NOMO-1 (cell line): ENCODE data around the gene EIF5A2.
"Not testable (repeated sequence)": the region's sequence is repeated elsewhere in the genome, so short reads cannot be mapped to it uniquely, and the experiment has no call there.

ENCODE experiments used
- DNase-seq, 2 experiments: peaks; one replicate each; lab custom pipeline; 2025; ENCODE audit not compliant: unreplicated experiment in 2 of 2; lab: John Stamatoyannopoulos, UW

EIF5A2 gene

DNA sequence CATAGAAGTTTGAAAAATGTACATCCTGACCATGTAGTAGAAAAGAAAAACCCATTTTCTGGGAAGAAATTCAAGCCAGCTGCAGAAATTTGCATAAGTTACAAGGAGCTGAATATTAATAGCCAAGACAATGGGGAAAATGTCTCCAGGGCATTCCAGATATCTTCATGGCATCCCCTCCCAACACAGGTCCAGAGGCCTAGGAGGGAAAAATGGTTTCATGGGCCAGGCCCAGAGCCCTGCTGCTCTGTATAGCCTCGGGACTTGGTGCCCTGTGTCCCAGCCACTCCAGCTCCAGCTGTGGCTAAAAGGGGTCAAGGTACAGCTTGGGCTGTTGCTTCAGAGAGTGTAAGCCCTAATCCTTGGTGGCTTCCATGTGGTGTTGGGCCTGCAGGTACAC, 11.2 kb downstream of the EIF5A2 start:
- DNase-seq: not testable (repeated sequence)

DNA sequence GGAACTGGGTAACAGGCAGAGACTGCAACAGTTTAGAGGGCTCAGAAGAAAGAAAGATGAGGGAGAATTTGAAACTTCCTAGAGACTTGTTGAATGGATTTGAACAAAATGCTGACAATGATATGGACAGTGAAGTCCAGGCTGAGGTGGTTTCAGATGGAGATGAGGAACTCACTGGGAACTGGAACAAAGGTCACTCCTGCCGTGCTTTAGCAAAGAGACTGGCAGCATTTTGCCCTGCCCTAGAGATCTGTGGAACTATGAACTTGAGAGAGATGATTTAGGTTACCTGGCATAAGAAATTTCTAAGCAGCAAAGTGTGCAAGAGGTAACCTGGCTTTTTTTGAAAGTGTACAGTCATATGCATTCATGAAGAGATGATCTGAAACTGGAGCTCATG, 11.7 kb downstream of the EIF5A2 start:
- no peak for DNase-seq

DNA sequence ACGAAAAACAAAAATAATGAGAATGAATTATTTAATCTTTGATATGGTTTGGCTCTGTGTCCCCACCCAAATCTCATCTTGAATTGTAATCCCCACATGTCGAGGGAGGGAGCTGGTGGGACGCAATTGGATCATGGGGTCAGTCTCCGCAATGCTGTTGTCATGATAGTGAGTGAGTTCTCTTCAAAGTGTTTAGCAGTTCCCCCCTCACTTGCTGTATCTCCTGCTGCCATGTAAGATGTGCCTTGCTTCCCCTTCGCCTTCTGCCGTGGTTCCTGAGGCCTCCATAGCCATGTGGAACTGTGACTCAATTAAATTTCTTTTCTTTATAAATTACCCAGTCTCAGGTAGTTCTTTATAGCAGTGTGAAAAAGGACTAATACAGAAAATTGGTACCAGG, 12.1 kb downstream of the EIF5A2 start:
- not testable (repeated sequence) for DNase-seq

DNA sequence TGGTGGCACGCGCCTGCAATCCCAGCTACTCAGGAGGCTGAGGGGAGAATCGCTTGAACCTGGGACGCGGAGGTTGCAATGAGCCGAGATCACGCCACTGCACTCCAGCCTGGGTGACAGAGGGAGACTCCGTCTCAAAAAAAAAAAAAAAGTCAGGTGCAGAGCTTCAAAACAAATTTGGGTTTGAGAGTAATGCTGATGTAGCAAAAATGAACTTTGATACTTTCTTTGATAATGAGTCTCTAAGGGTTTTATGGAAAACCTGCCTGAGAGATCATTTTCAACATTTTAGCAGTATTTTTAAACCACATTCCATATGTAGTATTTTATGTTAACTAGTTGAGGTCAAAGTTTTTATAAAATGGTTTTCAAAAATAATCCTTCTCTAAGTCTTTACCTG, 14.5 kb downstream of the EIF5A2 start:
- DNase-seq: no peak

DNA sequence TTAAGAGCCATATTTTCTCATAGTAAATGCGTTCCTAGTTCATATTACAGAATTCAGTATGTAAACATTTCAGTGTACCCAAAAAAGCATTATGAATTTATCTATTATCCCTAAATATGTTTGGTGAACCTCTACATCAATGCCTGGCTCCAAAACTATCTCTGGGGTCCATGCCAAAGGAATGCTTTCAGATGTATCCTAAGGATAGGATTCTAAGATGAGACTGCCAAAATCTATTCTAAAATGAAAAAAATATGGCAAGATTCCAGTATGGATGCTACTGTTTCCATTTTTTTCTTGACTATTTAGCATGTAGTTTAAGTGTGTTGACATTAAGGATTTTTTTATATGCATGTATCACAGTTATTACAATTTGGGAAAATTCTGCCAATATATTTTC, 18.8 kb downstream of the EIF5A2 start:
- DNase-seq: no peak

DNA sequence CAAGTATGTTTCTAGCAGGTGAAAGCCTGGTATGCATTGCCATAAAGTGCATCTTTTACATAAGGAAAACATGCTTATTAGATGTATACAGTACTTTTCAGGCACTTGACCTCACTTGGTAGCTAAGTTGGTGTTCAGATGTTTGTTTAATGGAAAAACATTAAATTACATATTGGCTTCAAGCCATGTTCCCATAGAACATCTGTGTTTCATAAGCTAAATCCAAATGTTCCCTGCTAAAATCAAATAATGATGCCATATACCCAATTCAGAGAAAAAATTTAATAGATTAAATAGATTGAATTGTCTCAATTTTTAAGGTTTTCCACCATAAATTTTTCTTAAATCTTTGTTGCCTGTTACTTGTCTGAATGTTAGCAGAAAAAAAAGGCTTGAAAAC, 19.3 kb downstream of the EIF5A2 start:
- no peak for DNase-seq

DNA sequence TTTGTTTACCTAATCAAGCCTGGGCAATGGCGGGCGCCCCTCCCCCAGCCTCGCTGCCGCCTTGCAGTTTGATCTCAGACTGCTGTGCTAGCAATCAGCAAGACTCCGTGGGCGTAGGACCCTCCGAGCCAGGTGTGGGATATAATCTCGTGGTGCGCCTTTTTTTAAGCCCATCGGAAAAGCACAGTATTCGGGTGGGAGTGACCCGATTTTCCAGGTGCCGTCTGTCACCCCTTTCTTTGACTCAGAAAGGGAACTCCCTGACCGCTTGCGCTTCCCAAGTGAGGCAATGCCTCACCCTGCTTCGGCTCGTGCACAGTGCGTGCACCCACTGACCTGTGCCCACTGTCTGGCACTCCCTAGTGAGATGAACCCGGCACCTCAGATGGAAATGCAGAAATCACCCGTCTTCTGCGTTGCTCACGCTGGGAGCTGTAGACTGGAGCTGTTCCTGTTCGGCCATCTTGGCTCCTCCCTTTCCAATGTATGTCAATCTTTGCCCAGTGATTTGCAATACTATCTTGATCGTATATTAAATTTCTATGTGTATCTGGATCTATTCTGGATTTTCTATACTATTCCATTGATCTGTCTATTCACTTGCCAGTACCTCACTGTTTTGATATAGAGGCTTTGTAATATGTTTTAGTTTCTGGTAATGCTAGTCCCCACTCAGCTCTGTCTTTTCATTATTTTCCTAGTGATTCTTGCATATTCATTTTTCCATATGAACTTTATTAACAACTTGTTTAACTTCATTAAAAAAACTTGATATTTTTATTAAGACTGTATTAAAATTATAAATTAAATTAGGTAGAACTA, 24.1 kb downstream of the EIF5A2 start:
- not testable (repeated sequence) for DNase-seq

DNA sequence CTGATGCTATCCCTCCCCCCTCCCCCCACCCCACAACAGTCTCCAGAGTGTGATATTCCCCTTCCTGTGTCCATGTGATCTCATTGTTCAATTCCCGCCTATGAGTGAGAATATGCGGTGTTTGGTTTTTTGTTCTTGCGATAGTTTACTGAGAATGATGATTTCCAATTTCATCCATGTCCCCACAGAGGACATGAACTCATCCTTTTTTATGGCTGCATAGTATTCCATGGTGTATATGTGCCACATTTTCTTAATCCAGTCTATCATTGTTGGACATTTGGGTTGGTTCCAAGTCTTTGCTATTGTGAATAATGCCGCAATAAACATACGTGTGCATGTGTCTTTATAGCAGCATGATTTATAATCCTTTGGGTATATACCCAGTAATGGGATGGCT, 29.7 kb downstream of the EIF5A2 start:
- not testable (repeated sequence) for DNase-seq

DNA sequence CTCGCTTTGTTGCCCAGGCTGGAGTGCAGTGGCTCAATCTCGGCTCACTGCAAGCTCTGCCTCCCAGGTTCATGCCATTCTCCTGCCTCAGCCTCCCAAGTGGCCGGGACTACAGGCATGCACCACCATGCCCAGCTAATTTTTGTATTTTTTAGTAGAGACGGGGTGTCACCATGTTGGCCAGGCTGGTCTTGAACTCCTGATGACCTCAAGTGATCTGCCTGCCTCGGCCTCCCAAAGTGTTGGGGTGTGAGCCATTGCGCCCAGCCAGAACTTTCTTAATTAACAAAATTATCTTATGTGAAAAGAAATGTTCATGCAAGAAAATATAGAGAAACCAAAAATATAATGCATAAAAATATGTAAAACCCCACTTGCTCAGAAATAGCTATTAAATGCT, 31.1 kb downstream of the EIF5A2 start:
- DNase-seq: not testable (repeated sequence)

DNA sequence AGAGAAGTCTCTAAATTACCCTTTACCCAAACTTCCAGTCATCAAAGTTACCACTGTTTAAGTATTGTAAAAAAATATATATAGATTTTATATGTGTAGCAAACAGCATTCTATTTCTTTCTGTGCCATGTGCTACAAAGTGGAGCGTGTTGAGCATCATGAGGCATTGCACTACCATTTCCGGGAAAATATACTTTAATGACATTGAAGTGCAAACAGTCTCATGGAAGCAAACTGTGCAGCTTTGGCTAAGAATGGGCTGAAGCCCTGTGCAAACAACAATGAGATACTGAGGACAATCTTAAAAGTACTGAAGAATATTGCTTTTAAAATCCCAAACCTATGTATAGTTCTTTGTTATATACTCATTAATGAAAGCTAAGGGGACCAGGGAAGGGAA, 31.9 kb downstream of the EIF5A2 start:
- DNase-seq: no peak

DNA sequence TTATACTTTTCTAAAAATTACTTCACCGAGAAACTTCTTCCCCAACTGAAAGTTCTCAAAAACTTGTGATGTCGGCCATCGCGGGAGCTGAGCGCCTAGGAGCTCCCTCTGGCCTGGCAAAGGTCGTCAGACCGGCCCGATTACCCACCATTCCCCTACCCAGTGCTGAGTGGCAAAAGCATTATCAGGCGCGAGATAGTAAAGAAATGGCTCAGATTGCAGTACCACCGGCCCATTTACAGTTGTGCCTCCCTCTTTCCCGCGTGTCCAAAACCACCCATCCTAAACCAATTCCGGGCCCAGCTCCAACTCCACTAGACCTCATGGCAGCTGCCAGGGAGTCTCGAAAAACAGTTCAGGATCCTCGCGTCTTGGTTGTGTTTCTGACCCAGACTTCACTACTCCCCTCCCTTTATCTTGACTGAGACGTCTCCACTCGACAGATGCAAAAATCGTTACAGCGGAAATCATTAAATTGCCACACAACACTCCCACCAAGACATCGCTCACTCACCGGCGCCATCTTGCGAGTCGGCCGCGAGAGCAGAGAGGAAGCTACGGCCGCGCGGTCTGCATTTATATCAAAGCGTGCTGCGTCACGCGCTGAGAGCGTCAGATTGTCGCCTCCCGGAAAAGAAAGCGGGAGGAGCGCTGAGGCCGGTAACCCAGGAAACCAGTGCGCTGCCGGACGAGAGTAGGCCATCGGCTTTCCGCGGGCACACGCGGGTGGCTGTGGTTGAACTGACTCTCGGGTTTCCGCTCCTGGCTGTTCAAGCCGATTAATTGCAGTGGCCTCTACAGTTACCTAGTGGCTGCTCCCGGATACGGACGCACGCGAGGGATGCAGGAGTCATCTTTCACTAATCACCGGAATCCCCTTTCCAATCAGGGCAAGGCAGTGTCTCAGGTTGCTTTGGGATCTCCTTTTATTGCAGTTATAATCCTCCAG, 38.5 kb downstream of the EIF5A2 start, which contains the start of gene RPL22L1:
Gene RPL22L1 (minus strand): TSS at position 551 of the 949 bp plus-strand sequence. CDS start 28 bp downstream, at position 523.
- no peak for DNase-seq

DNA sequence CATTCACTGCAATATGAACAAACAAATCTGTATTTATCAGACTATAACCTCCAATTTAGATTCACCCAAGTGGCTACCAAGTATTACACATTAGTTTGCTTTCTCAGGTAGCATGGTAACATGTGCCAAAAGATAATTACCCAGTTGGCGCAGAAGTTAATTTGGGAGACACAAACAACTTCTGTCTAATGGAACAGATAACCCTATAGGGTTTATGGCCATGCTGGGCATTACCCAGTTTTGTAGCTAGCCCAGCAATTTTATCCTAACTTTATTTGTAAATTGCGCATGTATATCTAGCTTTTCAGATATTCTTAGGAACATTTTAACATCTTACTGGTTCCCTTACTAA, 39.2 kb downstream of the EIF5A2 start:
- DNase-seq: no peak

DNA sequence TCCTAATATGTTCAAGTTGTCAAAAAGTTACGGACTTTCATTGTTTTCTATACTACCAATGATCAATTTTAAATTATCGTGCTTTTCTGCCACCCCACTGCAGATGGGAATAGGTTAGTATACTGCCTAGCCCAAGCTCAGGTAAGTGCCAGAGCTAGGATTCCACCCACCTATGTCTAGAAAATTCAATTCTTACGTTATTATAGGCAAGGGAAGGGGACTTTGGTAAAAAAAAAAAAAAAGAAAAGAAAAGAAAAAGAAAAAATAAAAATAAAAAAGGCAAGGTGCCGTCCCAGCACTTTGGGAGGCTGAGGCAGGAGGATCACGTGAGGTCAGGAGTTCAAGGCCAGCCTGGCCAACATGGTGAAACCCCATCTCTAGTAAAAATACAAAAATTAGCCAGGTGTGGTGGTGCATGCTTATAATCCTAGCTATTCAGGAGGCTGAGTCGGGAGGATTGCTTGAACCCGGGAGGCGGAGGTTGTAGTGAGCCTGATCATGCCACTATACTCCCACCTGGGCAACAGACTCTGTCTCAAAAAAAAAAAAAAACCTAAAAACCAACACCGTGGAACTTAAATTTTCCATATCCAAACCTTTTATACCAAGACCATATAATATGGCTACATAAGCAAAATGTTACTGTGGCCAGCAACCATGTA, 39.7 kb downstream of the EIF5A2 start:
- no peak for DNase-seq

DNA sequence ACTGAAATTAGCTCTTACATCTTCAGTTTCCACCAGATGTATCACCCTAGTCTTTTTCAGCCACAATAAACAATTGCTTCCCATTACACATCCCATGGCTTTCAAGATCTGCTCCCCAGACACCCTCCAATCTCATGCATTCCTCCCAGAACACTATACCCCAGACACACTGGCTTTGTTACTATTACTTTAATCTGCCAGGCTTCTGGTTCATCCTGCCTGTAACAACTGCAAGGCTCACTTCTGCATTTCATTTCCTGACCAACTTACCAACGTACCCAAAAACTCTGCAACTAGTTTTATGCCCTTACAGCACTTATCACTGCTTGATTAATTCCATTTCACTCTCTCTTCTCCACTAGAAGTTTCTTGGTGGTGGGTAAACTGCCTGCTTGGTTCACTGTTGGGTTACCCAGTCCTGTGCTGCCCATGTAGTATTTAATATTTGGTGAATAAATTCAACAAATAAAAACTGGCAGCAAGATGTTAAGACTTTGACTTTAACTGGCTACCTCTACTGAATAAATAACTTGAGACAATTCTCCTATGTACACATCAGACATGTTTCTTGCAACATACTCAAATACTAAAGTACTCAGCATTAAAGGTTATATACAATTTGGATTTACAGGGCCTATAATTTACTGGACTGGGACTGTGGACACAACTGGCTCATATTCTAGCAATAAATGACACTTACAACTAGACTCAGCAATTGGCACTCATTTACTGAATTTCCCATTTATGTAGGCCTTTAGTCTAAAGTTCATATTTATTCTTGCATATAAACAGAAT, 41.1 kb downstream of the EIF5A2 start:
- DNase-seq: no peak

DNA sequence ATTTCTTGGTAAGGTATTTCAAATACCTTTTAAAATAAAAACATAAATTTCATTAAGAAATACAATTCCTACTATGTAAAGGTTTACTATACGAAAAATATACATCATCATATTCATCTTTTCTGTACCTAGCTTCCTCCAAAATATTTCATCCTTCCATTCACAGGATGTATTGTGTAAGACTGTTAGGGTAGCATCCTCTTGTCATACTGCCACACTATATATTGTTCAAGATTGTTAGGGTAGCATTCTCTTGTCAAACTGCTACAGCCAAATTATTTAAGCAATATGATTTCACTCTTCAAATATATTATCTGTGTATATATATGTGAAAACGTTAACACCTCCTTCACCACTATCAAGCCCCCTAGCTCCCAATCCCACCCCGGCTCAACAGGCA, 41.9 kb downstream of the EIF5A2 start:
- no peak for DNase-seq

DNA sequence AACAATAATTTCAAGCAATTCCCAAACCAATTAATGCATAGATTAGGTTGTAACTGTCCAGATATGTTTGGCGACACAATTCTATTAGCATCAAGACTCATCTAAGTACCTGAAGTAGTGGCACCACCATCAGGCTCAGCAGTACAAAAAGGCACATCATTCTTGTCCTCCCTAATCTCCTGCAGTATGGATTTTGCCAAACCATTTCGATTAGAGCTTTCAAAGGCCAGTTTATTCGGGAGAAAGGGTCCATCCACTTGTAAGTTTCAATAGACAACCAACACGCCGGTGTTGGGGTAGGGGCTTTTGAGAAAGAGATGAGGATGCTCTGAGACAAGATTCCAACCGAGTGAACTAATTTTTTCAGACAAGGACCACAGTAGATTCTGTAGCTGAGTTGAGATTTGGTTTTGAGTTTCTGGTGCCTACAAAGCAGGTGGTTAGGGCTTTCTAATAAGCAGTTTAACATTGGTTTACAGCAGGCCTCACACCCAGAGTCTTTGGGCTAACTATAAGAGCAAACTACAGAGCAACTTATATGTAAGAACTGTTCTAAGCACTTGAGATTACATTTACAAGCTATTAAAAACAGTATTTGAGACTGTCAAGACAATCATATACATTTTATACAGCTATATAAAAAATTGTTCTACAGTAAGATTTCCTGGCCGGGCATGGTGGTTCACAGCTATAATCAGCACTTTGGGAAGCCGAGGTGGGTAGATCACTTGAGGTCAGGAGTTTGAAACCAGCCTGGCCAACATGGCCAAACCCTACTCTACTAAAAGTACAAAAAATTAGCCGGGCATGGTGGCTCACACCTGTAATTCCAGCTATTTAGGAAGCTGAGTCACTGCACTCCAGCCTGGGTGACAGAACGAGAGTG, 43.0 kb downstream of the EIF5A2 start:
- no peak for DNase-seq

DNA sequence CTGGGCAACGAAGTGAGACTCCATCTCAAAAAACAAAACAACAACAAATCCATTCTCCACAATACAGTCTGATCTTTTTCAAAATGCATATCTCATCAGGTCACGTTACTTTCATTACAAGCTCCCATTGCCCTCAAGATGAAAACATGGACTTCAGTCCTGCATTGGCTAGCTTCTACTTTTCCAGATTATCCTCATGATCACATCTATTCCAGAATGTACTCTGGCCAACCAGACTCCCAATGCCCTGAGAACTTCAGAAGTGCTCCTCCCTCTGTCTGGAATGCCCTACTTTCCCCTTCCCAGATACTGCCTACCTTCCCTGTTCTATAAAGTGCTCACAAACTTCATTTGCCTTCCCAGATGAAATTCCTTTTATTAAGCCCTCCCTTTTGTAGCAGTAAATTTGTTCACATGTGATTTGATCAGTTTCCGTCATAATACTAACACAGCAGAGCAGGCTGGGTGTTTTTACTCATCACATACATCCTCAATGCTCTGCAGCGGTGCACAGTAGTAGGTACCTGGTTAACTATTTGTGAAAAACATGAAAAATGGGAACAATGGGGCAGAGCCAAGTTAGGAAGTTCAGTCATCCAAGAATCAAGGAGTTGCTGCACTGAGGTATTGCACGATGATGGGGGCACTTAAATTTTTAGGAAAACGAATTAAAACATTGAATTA, 43.8 kb downstream of the EIF5A2 start:
- no peak for DNase-seq

DNA sequence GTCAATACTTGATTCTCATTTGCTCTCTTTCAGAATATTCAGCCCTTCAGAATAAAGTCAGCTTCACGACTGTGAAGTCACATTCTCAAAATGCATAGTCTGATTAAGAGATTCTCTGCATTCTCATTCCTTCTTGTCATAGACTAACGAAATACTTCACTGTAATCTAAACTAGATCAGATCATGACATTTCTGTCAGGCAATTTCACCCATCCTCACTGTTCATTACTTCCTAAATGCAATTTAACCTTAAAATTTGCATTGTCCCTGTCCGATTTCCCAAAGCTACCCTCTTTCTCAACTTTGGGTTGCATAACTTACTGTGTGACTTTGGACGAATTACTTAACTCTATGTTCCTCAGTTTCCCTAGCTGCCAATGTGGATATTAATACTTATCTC, 44.6 kb downstream of the EIF5A2 start:
- peak; percentile 36 to 40 for DNase-seq
